ENCODE measurements around the gene LAMA3.

Gene LAMA3

DNA sequence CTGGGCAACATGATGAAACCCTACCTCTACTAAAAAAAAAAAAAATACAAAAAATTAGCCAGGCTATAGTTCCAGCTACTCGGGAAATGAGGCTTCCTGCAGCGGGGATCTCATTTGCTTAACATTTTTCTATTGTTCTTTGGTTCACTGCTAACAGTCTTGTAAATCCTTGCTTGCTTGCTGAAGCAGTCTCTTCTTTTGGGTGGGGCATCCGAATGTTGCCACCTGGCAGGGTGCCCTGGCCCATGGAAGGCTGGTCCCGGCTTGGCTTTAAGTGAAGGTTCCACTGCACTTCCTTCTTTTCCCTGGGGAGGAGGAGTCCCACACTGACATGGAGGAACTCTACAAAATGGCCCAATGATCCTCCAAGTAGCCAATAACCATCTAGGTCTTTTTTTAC lies 20.5 kb upstream of the LAMA3 start:
- no peak for DNase-seq (ENCODE audit: low read depth)

DNA sequence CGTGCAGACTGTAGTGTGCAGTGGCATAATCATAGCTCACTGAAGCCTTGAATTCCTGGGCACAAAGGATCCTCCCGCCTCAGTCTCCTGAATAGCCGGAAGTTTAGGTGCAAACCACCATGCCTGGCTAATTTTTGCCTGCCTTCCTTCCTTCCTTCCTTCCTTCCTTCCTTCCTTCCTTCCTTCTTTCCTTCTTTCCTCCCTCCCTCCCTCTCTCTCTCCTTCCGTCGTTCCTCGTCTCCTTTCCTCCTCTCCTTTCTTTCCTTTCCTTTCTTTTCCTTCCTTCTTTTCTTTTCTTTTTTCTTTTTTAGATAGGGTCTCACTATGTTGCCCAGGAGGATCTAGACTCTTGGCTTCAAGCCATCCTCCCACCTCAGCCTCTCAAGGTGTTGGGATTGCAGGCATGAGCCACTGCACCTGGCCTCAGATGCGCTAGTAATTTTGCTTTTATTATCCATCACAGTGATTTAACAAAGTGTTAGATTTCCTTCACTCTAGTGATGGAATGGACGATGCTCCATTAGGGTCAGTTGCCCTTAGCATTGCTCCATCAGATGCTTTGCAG lies 20.0 kb upstream of the LAMA3 start:
- no peak for DNase-seq (ENCODE audit: low read depth)

DNA sequence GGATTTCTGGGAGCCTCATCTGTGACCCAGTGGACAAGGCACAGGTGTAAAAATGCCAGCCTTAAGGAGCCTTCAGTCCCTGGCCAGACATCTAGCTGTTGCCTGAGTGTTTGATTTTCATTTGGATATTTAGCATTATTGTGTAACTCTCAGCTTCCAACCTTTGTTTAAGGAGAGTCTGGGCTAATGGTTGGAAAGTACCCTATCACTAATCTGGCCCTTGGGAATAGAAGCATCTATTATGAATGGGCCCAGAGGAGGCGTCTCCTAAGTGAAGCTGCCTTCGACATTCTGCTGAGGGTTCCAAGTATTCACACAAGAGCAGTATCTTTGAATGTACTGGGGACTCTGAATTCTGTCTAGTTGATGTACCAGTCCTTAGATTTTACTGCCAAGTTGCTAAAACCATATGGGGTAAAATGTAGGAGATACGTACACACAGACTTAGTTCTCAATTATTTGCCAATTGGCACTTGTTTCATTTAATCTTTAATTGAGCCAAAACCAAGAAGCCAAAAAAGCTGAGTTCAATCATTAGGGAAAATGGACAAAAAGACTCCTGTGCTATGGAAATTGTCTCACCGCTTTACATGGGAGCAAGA lies 19.3 kb upstream of the LAMA3 start:
- no peak for DNase-seq (ENCODE audit: low read depth)

DNA sequence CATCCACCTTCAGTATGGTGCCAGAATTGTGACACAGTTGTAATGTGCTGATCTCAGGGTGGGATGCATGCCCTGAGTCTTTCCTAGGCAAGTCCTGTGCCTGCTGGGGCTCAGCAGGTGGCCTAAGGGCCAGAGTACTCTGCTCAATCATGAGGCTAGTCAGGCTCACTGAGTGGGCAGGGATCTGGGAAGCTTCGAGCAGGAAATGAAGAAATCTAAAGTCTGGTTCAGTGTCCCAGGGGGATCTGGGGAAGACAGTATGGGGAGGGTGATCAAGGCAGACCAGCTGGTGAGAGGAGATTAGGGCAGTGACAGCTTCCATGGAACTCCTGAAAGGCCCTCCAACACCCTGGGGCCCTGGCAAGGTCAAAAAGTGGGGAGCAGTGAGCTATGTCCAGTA lies 17.7 kb upstream of the LAMA3 start:
- DNase-seq (ENCODE audit: low read depth), result no peak

DNA sequence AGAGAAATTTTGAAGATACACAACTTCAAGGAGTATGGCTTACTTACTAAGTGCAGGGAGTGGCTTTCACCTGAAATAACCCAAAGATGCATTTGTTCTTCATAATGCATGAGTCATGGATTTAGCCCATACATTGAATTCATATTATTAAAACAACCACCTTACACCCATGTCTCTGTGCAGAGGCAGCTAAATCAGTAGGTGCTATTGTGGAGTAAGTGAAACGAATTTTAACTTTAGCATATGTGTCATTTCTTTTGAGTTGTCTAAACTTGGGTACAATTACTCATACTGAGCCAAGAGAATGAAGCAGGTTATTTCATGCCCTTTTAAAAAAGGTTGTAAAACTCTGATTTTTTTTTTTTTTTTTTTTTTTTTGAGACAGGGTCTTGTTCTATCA lies 15.5 kb upstream of the LAMA3 start:
- DNase-seq (ENCODE audit: low read depth), result no peak

DNA sequence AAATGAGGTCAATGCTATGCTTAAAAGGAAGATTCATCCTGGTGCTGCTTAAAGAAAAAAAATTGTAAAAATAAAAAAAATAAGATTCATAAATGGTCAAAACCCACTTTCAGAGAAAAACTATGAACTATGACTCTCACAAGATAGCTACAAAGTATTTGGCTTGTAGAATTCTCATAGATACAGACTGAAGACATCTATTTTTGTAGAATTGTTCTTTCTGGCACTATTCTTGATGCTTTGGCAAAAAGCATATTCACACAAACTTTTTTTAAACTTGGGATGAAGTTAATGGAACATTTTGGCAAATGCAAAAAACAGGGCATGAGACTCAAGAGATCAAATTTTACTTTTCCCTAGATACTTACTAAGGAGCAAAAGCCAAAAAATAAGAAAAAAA lies 14.0 kb upstream of the LAMA3 start:
- DNase-seq (ENCODE audit: low read depth), result no peak

DNA sequence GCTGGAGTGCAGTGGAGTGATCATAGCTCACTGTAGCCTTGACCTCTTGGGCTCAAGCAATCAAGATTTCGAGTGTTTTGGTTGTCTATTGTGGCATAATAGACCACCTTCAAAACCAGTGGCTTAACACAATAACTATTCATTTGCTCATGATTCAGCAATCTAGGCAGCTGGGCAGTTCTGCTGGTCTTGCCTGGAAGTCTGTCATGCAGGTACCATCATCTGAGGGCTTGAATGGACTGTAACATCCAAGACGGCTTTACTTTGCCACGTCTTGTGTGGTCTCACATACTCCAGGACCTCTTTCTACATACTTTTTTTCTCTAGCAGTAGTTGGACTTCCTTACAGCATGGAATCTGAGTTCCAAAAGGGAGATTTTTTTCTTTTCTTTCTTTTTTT lies 13.4 kb upstream of the LAMA3 start:
- no peak for DNase-seq (ENCODE audit: low read depth)

DNA sequence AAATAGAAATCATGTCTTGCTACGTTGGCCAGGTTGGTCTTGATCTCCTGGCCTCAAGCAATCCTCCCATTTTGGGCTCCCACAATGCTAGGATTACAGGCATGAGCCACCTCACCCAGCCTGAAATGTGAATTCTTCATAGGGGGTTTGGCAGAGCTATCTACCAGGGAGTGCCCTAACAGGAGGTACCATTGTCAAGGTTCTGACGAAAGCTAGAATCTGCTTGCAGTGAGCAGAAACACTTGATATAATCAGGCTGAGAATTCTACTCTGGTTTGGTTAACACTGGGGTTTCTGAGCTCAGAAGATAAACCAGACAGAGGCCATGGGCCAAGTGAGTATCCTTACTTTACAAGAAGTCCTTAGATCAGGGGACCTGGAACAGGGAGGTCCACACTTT lies 7.2 kb upstream of the LAMA3 start:
- DNase-seq (ENCODE audit: low read depth), result no peak

DNA sequence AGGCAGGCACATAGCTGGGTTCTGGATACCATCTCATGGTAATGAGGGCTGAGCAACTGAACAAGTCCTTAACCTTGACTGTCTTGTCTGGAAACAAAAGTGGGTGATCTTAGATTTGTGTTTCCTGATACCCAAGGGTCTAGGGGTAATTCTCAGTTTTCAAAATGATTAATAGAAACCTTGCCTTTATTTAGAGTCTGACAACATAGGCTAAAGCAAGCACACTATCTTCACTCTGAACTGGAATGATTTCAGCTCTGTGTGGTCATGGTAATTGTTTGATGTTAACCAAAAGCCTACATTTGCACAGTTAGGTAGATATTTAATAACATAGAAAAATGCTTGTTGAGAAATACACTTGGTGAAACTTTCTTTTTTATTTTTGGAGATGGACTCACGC lies 6.8 kb upstream of the LAMA3 start:
- no peak for DNase-seq (ENCODE audit: low read depth)

DNA sequence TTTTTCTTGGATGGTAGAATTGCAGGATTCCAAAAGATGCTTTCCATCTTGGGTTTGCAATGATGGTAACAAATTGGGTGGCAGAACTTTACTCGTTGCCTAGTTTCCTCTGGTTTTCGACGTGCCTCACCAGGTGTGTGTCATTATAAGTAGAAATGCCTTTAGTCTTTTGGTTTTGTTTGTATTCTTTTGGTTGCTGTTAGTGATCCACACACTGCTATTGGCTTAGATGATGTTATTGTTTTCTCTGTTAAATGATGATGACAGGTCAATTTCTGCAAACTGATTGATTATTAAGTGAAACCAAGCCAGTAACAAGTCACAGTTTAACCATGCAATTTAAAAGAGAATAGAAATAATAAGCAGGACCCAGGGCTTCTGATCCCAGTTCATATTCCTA lies 6.1 kb upstream of the LAMA3 start:
- no peak for DNase-seq (ENCODE audit: low read depth)

DNA sequence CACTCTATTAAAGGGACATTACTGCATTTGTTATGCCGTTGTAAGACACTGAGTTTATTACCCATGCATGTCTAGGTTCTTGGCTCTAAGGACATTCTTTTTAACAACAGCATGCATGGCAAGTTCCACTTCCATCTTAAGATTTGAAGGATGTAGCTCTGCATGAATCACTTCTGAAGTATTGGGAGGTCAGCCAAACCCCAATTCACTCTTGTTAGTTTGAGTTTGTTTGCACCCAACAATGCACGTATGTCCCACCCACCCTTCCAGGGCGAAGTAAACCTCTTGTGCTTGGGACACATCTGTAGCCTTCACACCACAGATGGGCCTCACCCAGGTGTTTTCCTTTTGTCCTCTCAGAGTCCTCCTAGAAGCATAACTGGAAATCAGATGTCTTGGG lies 5.6 kb upstream of the LAMA3 start:
- no peak for DNase-seq (ENCODE audit: low read depth)

DNA sequence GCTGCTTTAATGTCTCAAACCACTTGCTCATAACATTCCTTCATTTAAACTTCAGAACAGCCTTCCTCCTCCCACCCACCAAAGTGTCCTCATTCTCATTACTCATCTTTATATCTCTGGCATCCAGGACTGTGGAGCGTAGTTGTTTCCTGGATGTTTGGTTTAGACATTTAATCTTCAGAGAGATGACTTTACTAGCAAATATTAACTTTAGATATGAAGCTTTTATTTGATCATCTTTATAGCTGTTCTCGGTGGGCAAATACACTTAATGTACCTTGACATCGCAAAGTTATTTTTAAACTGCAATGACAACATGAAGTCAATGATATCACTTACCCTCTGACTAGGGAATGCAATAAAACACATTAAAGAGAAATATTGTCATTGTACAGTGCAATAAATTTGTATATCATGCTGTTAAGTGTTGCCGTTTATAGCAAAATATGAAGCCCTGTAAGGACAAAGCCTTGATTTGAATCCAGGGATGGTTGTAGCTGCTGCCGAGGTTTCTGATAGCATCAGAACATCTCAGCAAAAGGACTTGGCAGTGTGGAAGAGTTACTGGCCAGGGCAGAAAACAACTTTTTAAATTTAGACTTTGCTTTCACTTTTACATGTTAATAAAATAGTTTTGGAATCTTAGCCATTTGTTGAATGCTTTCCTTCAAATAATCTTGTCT lies 4.6 kb upstream of the LAMA3 start:
- DNase-seq (ENCODE audit: low read depth), result no peak

DNA sequence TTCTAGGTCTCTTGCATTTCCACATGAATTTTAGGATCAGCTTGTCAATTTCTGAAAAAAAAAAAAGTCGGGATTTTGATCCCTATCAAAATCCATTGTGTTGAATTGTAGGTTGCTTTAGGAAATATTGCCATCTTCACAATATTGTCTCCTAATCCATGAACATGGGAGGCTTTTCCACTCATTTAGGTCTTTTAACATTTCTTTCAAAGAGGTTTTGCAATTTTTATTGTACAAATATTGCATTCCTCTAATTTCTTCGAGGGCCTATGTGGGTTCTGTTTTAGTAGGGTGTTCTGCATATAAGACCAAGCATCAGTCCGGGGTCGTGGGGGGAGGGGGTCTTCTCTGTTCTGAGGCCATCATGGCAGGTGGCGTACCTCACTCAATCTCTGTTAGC lies 725 bp upstream of the LAMA3 start:
- no peak for DNase-seq (ENCODE audit: low read depth)

DNA sequence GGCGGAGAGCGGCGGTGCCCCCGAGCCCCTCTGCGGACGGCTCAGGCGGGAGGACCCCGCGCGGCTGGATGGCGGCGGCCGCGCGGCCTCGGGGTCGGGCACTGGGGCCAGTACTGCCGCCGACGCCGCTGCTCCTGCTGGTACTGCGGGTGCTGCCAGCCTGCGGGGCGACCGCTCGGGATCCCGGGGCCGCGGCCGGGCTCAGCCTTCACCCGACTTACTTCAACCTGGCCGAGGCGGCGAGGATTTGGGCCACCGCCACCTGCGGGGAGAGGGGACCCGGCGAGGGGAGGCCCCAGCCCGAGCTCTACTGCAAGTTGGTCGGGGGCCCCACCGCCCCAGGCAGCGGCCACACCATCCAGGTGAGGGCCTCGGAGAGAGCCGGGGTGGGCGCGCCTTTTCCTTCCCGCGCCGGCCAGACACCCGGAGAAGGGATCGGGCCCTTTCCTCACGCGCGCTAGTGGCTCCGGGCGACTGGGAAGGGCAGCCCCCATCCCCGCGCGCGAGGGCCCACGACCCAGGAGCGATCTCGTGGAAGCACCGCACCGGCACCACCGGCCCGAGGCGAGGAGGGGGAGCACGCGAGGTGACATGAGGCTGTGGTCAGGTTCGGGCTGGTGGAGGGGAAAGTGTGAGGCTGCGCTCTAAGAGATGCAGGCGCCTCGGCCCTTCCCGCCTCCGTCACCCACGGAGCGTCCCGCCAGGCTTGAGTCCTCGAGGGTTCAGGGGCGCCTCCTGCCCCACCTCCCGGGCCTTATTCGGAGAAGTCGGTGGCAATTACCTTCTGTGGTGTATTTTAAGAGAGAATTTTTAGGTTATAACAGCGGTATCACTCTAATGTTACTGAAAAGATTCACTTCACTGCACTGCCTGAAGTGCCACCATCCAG lies 607 bp downstream of the LAMA3 start:
- DNase-seq (ENCODE audit: low read depth), result no peak

DNA sequence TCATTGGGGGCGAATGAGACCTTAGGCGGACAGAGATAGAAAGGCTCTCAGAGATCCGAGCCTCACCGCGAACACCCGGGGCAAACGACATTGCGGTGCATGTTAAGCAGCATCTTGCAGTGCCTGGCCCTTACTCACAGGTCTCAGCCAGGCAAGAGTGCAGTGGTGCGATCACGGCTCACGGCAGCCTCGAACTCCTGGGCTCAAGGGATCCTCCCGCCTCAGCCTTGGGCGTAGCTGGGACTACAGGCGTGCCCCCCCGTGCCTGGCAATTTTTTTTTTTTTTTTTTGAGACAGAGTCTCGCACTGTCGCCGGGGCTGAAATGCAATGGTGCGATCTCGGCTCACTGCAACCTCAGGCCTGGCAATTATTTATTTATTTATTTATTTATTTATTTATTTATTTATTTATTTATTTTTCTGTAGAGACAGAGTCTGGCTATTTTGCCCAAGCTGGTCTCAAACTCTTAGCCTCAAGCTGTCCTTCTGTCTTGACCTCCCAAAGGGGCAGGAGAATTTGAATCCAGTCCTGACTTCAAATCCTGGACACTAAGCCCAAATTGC lies 1.3 kb downstream of the LAMA3 start:
- no peak for DNase-seq (ENCODE audit: low read depth)

DNA sequence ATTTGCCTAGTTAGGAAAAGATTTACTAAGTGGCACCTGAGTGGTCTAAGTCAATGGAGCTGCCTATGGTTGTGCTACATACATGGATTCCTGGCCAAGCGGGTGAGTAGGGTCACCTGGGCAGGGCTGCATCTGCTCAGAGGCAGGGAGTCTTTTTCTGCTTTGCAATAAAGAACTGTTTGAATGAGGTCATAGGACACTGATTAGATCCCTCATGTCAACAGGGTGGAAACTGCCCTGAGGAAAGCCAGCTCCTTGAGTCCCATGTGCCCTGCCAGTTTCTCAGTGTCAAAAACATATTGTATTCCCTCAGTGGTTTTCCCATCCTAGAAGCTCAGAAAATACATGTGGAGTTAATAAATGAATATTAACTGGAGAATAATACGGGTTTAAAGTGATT lies 4.6 kb downstream of the LAMA3 start:
- no peak for DNase-seq (ENCODE audit: low read depth)

DNA sequence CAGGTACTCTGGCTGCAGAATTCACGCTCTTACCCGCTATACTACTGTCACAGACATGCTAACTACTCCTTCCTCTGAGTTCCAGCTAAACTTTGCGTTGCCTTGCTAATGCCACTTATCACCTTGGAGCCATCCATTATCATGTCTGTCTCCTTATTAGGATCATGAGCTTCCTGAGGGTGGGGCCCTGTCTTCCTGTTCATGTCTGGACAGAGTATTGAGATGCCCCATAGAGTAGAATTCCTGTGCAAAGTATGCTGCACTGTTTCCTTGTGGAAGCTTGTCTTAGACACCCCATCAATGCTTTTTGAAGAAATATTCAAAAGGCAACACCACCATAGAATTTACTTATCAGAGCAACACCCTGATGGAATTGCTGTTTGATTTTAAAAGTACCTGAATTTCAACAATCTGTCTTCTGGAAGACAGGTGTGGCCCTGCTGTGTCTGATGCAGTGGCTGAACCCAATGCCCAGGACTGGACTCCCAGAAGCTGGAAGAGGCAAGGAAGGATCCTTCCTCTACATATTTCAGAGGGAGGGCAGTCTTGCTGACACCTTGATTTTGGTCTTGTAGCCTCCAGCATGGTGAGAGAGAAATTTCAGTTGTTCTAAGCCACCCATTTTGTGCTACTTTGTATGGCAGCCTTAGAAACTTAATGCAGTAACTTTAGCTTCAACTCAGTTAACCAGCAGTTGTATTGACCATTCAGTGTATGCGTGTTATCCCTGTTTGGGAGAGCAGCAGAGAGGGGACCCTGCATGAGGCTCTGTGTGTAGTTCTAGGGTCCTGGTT lies 5.6 kb downstream of the LAMA3 start:
- no peak for DNase-seq (ENCODE audit: low read depth)

DNA sequence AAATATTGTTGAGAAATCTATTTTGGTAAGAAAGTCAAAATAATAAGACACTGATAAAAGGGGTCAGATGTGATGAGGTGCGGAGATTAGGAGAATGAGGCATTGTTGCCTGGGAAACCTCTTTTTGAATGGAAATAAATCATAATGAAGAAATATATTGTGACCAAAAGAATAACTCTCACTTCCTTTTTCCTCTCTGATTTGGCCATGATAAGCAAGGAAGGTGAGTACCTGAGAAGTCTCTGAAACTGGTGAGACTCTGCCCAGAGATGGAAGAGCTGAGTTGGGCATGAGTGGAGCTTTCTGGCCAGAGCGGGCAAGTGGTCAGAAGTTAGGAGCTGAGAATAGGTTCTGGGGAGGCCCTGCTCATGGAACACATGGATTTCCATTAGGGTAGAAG lies 11.8 kb downstream of the LAMA3 start:
- no peak for DNase-seq (ENCODE audit: low read depth)

DNA sequence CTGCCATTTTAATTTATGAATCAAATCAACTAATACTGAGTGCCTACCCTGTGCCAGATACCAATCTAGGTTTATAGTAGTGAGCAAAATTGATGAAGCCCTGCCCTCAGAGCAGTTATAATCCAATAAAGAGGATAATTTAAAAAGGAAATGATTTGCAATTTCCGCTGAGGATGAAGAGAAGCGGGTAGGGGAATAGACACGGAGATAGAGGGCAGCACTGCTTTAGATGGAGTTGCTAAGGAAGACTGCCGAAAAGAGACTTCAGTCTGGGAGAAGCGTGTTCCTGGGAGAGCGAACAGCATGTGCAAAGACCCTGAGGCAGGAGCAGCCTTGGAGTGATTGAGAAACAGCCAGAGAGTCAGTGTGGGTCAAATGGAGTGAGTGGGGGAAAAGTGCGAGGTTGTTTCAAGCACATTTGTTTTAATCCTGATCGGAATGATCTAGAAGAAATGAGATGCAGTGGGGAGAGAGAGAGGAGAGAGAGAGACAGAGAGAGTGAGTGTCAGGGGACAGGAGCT lies 12.4 kb downstream of the LAMA3 start:
- DNase-seq (ENCODE audit: low read depth), result no peak

DNA sequence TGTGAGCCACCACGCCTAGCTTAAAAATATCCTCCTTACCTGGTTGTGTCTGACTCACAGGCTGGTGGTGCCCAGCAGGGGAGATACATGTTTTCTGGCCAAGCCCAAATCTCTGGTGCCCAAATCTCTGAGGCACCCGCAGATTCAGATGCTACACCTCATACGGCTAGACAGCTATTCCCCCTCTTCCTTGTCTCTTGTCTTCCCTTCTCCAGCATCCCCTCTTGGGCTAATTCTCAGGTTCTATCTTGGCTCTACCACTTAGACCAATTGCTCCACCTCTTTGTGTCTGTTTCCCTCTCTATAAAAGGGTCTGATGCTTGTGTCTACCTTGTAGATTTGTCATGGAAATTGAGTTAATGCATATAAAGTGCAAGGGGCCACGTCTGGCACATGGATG lies 13.4 kb downstream of the LAMA3 start:
- DNase-seq (ENCODE audit: low read depth), result no peak
